HG02970 (cell line): ENCODE measurements around the gene TCEAL8.
"Not testable (repeated sequence)": the region's sequence is repeated elsewhere in the genome, so short reads cannot be mapped to it uniquely, and the experiment has no call there.

Experiments
- ATAC-seq: cut with Tn5 transposase; IDR thresholded peaks from one replicate; pipeline ENCODE4 v1.9.1; 2021; ENCODE audit warnings: mild to moderate bottlenecking, moderate library complexity, moderate number of reproducible peaks; ENCODE audit not compliant: unreplicated experiment, low FRiP score

TCEAL8 gene

GRCh38 chrX:103254921-103255493 lies at the start of gene TCEAL8:
Gene TCEAL8 (minus strand): TSS chrX:103255155. CDS start chrX:103253979, 1,176 bp downstream.
- ATAC-seq = peak; percentile 88

- no peak for ATAC-seq
These were observed 49.8 kb upstream of the TCEAL8 start for GRCh38 chrX:103304705-103305104.

GRCh38 chrX:103293118-103293517 lies 38.2 kb upstream of the TCEAL8 start:
- no peak for ATAC-seq

- ATAC-seq = no peak
These were observed 24.7 kb upstream of the TCEAL8 start for GRCh38 chrX:103279624-103280023.

GRCh38 chrX:103276581-103277002 lies 21.6 kb upstream of the TCEAL8 start, which contains the start of gene TCEAL5:
Gene TCEAL5 (minus strand): TSS chrX:103276750. CDS start chrX:103274563, 2,187 bp downstream.
- no peak for ATAC-seq

- no peak for ATAC-seq
These were observed 21.1 kb upstream of the TCEAL8 start for GRCh38 chrX:103275947-103276567.

GRCh38 chrX:103274284-103274683 lies 19.3 kb upstream of the TCEAL8 start:
- ATAC-seq = no peak

- no peak for ATAC-seq
These were observed 3.3 kb upstream of the TCEAL8 start for GRCh38 chrX:103258275-103258674.

- ATAC-seq = no peak
These were observed 1.7 kb upstream of the TCEAL8 start for GRCh38 chrX:103256651-103257050.

- peak; percentile 43 for ATAC-seq
These were observed 657 bp downstream of the TCEAL8 start for GRCh38 chrX:103254171-103254824.

GRCh38 chrX:103253608-103254007 lies 1.3 kb downstream of the TCEAL8 start:
- ATAC-seq = no peak

- no peak for ATAC-seq
These were observed 4.0 kb downstream of the TCEAL8 start for GRCh38 chrX:103250977-103251376.

- ATAC-seq = no peak
These were observed 5.2 kb downstream of the TCEAL8 start for GRCh38 chrX:103249805-103250204.

GRCh38 chrX:103248553-103248952 lies 6.4 kb downstream of the TCEAL8 start:
- ATAC-seq = no peak

GRCh38 chrX:103240155-103240554 lies 14.8 kb downstream of the TCEAL8 start:
- ATAC-seq = no peak

GRCh38 chrX:103236296-103236695 lies 18.7 kb downstream of the TCEAL8 start:
- no peak for ATAC-seq

GRCh38 chrX:103235608-103236007 lies 19.3 kb downstream of the TCEAL8 start:
- not testable (repeated sequence) for ATAC-seq

GRCh38 chrX:103234869-103235268 lies 20.1 kb downstream of the TCEAL8 start:
- ATAC-seq = no peak

GRCh38 chrX:103233263-103233662 lies 21.7 kb downstream of the TCEAL8 start:
- ATAC-seq = no peak

GRCh38 chrX:103225918-103226317 lies 29.0 kb downstream of the TCEAL8 start:
- not testable (repeated sequence) for ATAC-seq

- ATAC-seq = no peak
These were observed 34.2 kb downstream of the TCEAL8 start for GRCh38 chrX:103220511-103221323.
